ENCODE results near the gene CRYBG3.

- TF ChIP-seq POLR2A (IDR thresholded peaks at IDR 0.05; ENCODE audit: low read depth, low read length) = no peak
- no peak for TF ChIP-seq TAF1 (IDR thresholded peaks at IDR 0.05; ENCODE audit: low read depth, low read length)
- TF ChIP-seq POLR2AphosphoS5 (IDR thresholded peaks at IDR 0.05; ENCODE audit: low read depth, low read length) = no peak
- TF ChIP-seq SPI1 (IDR thresholded peaks at IDR 0.05; ENCODE audit: low read depth, low read length) = no peak
- TF ChIP-seq PAX5 (IDR thresholded peaks at IDR 0.05; ENCODE audit: insufficient read depth, low read length, severe bottlenecking) = no peak
- no peak for TF ChIP-seq POU2F2 (IDR thresholded peaks at IDR 0.05; ENCODE audit: low read depth, low read length)
Measured at GRCh38 chr3:97993526-97993925, 171.7 kb downstream of the CRYBG3 start.

Data from GM12891 (cell line).